ENCODE measurements around the gene ITGAD.
"Not testable (repeated sequence)": the region's sequence is repeated elsewhere in the genome, so short reads cannot be mapped to it uniquely, and the experiment has no call there.

The ITGAD gene

GRCh38 chr16:31435341-31436220 lies 42.4 kb downstream of the ITGAD start:
- H3K36me3 ChIP-seq (ENCODE audit: control insufficient read depth in 1 of 2, insufficient read depth in 2 of 2, low read length in 2 of 2), result no peaks in the 10 kb centered on the region
- H3K27me3 ChIP-seq (ENCODE audit: insufficient read depth, low read length), result no peaks in the 10 kb centered on the region
- H2BK120ac ChIP-seq (ENCODE audit: insufficient read depth, low read length, poor library complexity), result no peak overlapping the region
- no peaks in the 10 kb centered on the region for H3K79me2 ChIP-seq (ENCODE audit: control insufficient read depth, insufficient read depth, low read length, poor library complexity)
- H3K4me2 ChIP-seq (ENCODE audit: low read length), result no peak overlapping the region
- WGBS (ENCODE audit: extremely low coverage, insufficient coverage, insufficient read length), result no CpG with 5 or more reads among the region's 47 CpGs
- no peak overlapping the region for H2BK12ac ChIP-seq (ENCODE audit: low read length)
- peak; percentile 43 to 64 for DNase-seq
- no peak overlapping the region for H4K12ac ChIP-seq (ENCODE audit: low read depth, low read length)
- no peak overlapping the region for H4K8ac ChIP-seq (ENCODE audit: low read depth, low read length)
- no peak overlapping the region for H2AK5ac ChIP-seq (ENCODE audit: low read length)
- no peak overlapping the region for H3K4me3 ChIP-seq (ENCODE audit: low read depth, low read length)
- no peak overlapping the region for H3K9ac ChIP-seq (ENCODE audit: low read length)
- no peaks in the 10 kb centered on the region for H3K4me1 ChIP-seq (ENCODE audit: control insufficient read depth in 1 of 2, insufficient read depth in 2 of 2, low read length in 2 of 2)
- H3K18ac ChIP-seq (ENCODE audit: low read length), result no peak overlapping the region
- no peak overlapping the region for H3K4ac ChIP-seq (ENCODE audit: low read depth, low read length)
- H3K79me1 ChIP-seq (ENCODE audit: low read length), result no peaks in the 10 kb centered on the region
- no peak overlapping the region for H3K14ac ChIP-seq (ENCODE audit: low read length)
- no peak overlapping the region for H4K91ac ChIP-seq (ENCODE audit: low read depth, low read length)
- no peak overlapping the region for H2AFZ ChIP-seq (ENCODE audit: insufficient read depth, low read length, poor library complexity)
- H3K9me3 ChIP-seq (ENCODE audit: insufficient read depth, low read depth, low read length), result no peaks in the 10 kb centered on the region
- H3K23ac ChIP-seq (ENCODE audit: low read length), result no peak overlapping the region
- H2BK5ac ChIP-seq (ENCODE audit: low read depth, low read length, poor library complexity), result no peak overlapping the region
- H3K27ac ChIP-seq (ENCODE audit: low read depth, low read length), result no peak overlapping the region

GRCh38 chr16:31436221-31437045 lies 43.3 kb downstream of the ITGAD start:
- no CpG with 5 or more reads among the region's 44 CpGs for WGBS (ENCODE audit: extremely low coverage, insufficient coverage, insufficient read length)
- no peaks in the 10 kb centered on the region for H3K27me3 ChIP-seq (ENCODE audit: insufficient read depth, low read length)

DNA sequence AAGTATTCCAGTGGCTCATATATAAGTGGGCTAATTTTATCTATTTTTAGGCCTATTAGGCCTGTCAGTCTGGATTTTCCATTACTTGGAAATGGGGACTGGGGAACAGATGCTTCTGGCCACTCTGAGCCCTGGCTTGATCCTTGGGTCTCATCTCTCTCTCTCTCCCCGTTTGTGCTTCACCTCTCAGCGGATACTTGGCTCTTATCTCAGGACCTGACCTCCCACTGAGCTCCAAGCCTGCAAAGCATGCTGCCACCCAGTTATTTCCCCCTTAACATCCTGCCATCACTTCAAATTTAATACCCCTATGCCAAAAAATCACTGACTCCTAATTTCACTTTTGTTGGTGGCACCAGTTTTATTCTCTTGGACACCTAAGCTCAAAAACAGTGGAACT lies 45.3 kb downstream of the ITGAD start:
- no peak for DNase-seq
- no CpG with 5 or more reads among the region's 2 CpGs for WGBS (ENCODE audit: extremely low coverage, insufficient coverage, insufficient read length)
- no peak overlapping the region for H3K4me3 ChIP-seq (ENCODE audit: low read depth, low read length)

More at GRCh38 chr16:31436221-31437045, 43.3 kb downstream of the ITGAD start:
- Histone ChIP-seq H2BK12ac (ENCODE audit: low read length) (no peak overlapping the region), H2BK5ac (ENCODE audit: low read depth, low read length, poor library complexity) (no peak overlapping the region), H3K36me3 (ENCODE audit: control insufficient read depth in 1 of 2, insufficient read depth in 2 of 2, low read length in 2 of 2) (no peaks in the 10 kb centered on the region), H3K18ac (ENCODE audit: low read length) (no peak overlapping the region), H4K91ac (ENCODE audit: low read depth, low read length) (no peak overlapping the region), H3K9me3 (ENCODE audit: insufficient read depth, low read depth, low read length) (no peaks in the 10 kb centered on the region), H3K27ac (ENCODE audit: low read depth, low read length) (no peak overlapping the region), H3K9ac (ENCODE audit: low read length) (no peak overlapping the region), H3K79me1 (ENCODE audit: low read length) (no peaks in the 10 kb centered on the region), H3K14ac (ENCODE audit: low read length) (no peak overlapping the region), H2BK120ac (ENCODE audit: insufficient read depth, low read length, poor library complexity) (no peak overlapping the region), H3K4me1 (ENCODE audit: control insufficient read depth in 1 of 2, insufficient read depth in 2 of 2, low read length in 2 of 2) (no peaks in the 10 kb centered on the region), H3K23ac (ENCODE audit: low read length) (no peak overlapping the region), H3K4me2 (ENCODE audit: low read length) (no peak overlapping the region), H2AK5ac (ENCODE audit: low read length) (no peak overlapping the region), H3K4ac (ENCODE audit: low read depth, low read length) (no peak overlapping the region), H3K4me3 (ENCODE audit: low read depth, low read length) (no peak overlapping the region), H4K12ac (ENCODE audit: low read depth, low read length) (no peak overlapping the region), H4K8ac (ENCODE audit: low read depth, low read length) (no peak overlapping the region), H3K79me2 (ENCODE audit: control insufficient read depth, insufficient read depth, low read length, poor library complexity) (no peaks in the 10 kb centered on the region), H2AFZ (ENCODE audit: insufficient read depth, low read length, poor library complexity) (no peak overlapping the region)
- DNase-seq, result no peak

GRCh38 chr16:31439023-31439422 lies 45.9 kb downstream of the ITGAD start:
- not testable (repeated sequence) for DNase-seq; H3K79me1 ChIP-seq (ENCODE audit: low read length); H3K4me1 ChIP-seq (ENCODE audit: control insufficient read depth in 1 of 2, insufficient read depth in 2 of 2, low read length in 2 of 2); H3K23ac ChIP-seq (ENCODE audit: low read length); H4K12ac ChIP-seq (ENCODE audit: low read depth, low read length); H4K91ac ChIP-seq (ENCODE audit: low read depth, low read length); H3K18ac ChIP-seq (ENCODE audit: low read length); H3K36me3 ChIP-seq (ENCODE audit: control insufficient read depth in 1 of 2, insufficient read depth in 2 of 2, low read length in 2 of 2); H3K27me3 ChIP-seq (ENCODE audit: insufficient read depth, low read length); H3K4me3 ChIP-seq (ENCODE audit: low read depth, low read length); H3K4me2 ChIP-seq (ENCODE audit: low read length); H2AFZ ChIP-seq (ENCODE audit: insufficient read depth, low read length, poor library complexity); H3K9ac ChIP-seq (ENCODE audit: low read length); H3K14ac ChIP-seq (ENCODE audit: low read length); H3K9me3 ChIP-seq (ENCODE audit: insufficient read depth, low read depth, low read length); H2BK12ac ChIP-seq (ENCODE audit: low read length); H4K8ac ChIP-seq (ENCODE audit: low read depth, low read length); H2AK5ac ChIP-seq (ENCODE audit: low read length); H2BK120ac ChIP-seq (ENCODE audit: insufficient read depth, low read length, poor library complexity); H2BK5ac ChIP-seq (ENCODE audit: low read depth, low read length, poor library complexity); H3K79me2 ChIP-seq (ENCODE audit: control insufficient read depth, insufficient read depth, low read length, poor library complexity); H3K27ac ChIP-seq (ENCODE audit: low read depth, low read length); H3K4ac ChIP-seq (ENCODE audit: low read depth, low read length)
- WGBS (ENCODE audit: extremely low coverage, insufficient coverage, insufficient read length), result no CpG with 5 or more reads among the region's 4 CpGs

More for the DNA sequence above, 45.3 kb downstream of the ITGAD start:
- H3K36me3 ChIP-seq (ENCODE audit: control insufficient read depth in 1 of 2, insufficient read depth in 2 of 2, low read length in 2 of 2), result no peaks in the 10 kb centered on the region
- no peaks in the 10 kb centered on the region for H3K27me3 ChIP-seq (ENCODE audit: insufficient read depth, low read length)
- no peak overlapping the region for H3K14ac ChIP-seq (ENCODE audit: low read length)
- H2AFZ ChIP-seq (ENCODE audit: insufficient read depth, low read length, poor library complexity), result no peak overlapping the region
- H3K9ac ChIP-seq (ENCODE audit: low read length), result no peak overlapping the region
- H3K18ac ChIP-seq (ENCODE audit: low read length), result no peak overlapping the region
- H3K9me3 ChIP-seq (ENCODE audit: insufficient read depth, low read depth, low read length), result no peaks in the 10 kb centered on the region
- no peak overlapping the region for H2BK120ac ChIP-seq (ENCODE audit: insufficient read depth, low read length, poor library complexity)
- H4K8ac ChIP-seq (ENCODE audit: low read depth, low read length), result no peak overlapping the region
- no peak overlapping the region for H4K91ac ChIP-seq (ENCODE audit: low read depth, low read length)
- H3K4me2 ChIP-seq (ENCODE audit: low read length), result no peak overlapping the region
- no peak overlapping the region for H3K4ac ChIP-seq (ENCODE audit: low read depth, low read length)
- H2AK5ac ChIP-seq (ENCODE audit: low read length), result no peak overlapping the region
- no peak overlapping the region for H3K23ac ChIP-seq (ENCODE audit: low read length)
- peaks cover 4% of the 10 kb centered on the region for H3K79me2 ChIP-seq (ENCODE audit: control insufficient read depth, insufficient read depth, low read length, poor library complexity)
- H3K79me1 ChIP-seq (ENCODE audit: low read length), result peaks cover 7% of the 10 kb centered on the region
- no peak overlapping the region for H4K12ac ChIP-seq (ENCODE audit: low read depth, low read length)
- H3K27ac ChIP-seq (ENCODE audit: low read depth, low read length), result no peak overlapping the region
- H2BK12ac ChIP-seq (ENCODE audit: low read length), result no peak overlapping the region
- H2BK5ac ChIP-seq (ENCODE audit: low read depth, low read length, poor library complexity), result no peak overlapping the region
- no peaks in the 10 kb centered on the region for H3K4me1 ChIP-seq (ENCODE audit: control insufficient read depth in 1 of 2, insufficient read depth in 2 of 2, low read length in 2 of 2)
